GM12892 (cell line): ENCODE results near the gene FCN3.

Source experiments
- DNase-seq: peaks from one replicate; pipeline ENCODE4 v3.0.0; 2011; ENCODE audit not compliant: insufficient read length
- FAIRE-seq: peaks from 2 replicates; lab custom pipeline; 2011; peaks lifted over from hg19 to GRCh38; lab: Jason Lieb, UNC
- POLR2A ChIP-seq: IDR thresholded peaks from 2 replicates; pipeline ENCODE4 v1.6.1; 2011; ENCODE audit warnings: low read depth, low read length, control low read depth
- POLR2AphosphoS5 ChIP-seq: IDR thresholded peaks from 2 replicates; pipeline ENCODE4 v1.6.1; 2011; ENCODE audit warnings: low read depth, low read length, control low read depth
- TAF1 ChIP-seq: IDR thresholded peaks from 2 replicates; pipeline ENCODE4 v1.6.1; 2011; ENCODE audit warnings: low read depth, mild to moderate bottlenecking, control low read depth, low read length, borderline replicate concordance

Gene FCN3

DNA sequence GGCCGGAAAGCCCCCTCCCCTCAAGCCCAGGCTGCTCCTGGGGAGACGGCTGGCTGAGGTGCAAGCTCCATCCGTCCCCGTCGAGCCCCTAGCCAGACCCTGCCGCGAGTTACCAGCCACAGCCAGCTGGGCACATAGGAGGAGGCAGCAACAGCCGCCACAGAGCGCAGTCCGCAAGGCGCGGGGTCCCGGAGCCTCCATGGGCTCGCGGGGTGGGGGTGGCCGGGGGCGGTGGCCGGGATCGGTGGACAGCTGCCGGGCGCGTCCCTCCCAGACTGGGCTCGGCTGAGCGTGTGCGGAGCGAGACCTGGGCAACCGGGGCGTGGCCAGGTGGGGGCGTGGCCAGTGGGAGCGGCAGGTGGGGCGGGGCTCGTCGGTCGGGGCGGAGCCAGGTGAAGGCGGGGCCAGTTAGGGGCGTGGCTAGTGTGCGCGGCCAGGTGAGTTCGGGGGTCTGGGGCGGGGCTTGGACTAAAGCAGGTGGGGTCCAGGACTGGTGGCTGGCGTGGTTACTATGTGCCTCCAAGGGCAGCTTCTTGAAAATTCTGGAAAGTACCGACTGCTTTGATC, 8.5 kb upstream of the FCN3 start, which contains the start of gene CD164L2:
CD164L2 (minus strand) TSS at position 295 of the 567 bp plus-strand sequence; CDS start at position 201, 94 bp downstream.
- FAIRE-seq (no peak), DNase-seq (no peak)
- TF ChIP-seq POLR2AphosphoS5 (no peak), POLR2A (no peak), TAF1 (no peak)

- no peak for FAIRE-seq
- no peak for DNase-seq
- TF ChIP-seq TAF1 (no peak), POLR2AphosphoS5 (no peak), POLR2A (no peak)
Observed at GRCh38 chr1:27381969-27382762, 7.5 kb upstream of the FCN3 start.

DNA sequence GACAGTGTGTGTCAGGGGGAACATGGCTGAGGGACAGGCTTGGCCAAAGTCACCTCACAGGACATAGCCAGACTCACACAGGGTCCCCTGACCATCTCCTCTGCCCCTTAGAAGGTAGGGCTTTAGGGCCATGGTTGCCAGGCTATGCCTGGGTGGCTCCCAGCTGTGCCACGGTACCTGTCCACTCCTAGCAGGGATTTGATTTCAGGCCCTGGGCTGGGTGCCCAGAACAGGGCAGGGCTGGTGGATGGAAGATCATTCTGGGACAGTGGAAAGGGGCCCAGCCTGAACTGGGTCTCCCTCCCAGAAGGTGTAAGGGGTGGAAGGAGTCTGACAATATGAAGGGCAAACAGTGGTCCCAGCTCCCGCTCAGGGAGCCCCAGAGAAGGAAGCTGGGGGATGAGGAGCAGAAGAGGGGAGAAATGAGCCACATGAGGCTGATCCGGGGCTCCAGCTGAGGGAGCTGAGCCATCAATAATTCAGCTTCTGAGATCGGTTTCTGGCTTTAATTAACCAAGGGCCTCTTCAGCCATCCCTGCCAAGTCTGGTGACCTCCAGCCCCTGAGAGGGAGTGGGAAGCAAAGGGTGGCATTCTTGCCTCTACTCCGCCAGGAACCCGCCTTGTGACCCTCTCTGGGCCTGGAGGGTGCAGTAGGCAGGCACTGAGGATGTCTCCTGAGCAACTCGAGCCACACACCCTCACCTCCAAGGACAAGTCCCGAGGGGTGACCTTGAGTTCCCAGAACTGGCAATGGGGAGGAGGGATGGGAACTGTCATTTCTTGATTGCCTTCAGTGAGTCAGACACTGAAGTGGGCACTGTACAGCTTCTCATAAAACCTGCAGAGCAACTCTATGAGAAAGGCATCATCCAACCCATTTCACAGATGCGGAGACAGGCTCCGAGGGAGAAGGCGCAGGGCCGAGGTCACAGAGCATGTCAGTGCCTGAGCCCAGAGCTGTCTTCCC, 6.4 kb upstream of the FCN3 start:
- DNase-seq (no peak), FAIRE-seq (no peak)
- no peak for TF ChIP-seq TAF1
- no peak for TF ChIP-seq POLR2A
- TF ChIP-seq POLR2AphosphoS5: no peak

DNA sequence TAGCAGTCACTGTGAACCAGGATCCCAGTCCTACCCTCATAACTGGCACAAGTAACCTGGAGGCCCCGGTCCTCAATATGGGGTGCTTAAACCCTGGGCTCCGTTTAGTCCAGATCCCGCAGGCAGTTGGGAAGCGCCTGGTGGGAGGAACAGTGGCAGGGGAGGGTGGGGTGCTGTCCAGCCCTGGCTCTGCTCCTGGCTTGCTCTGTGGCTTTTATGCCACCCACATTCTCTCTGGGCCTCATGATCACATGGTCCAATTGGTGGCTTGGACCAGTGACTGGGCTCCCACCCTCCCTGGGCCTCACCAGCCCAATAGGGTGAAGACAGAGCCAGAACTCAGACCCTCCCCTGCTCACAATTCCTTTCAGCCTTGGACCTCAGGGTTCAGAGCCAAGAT, 5.6 kb upstream of the FCN3 start:
- DNase-seq (no peak), FAIRE-seq (no peak)
- TF ChIP-seq TAF1: no peak
- no peak for TF ChIP-seq POLR2A
- TF ChIP-seq POLR2AphosphoS5: no peak

- FAIRE-seq: no peak
- no peak for DNase-seq
- TF ChIP-seq TAF1: no peak
- no peak for TF ChIP-seq POLR2A
- no peak for TF ChIP-seq POLR2AphosphoS5
Observed at GRCh38 chr1:27379564-27380122, 5.0 kb upstream of the FCN3 start.

- no peak for DNase-seq
- TF ChIP-seq POLR2A (no peak), TAF1 (no peak)
- no peak for FAIRE-seq
Observed at GRCh38 chr1:27377760-27378495, 3.3 kb upstream of the FCN3 start.

- FAIRE-seq (no peak), DNase-seq (no peak)
- TF ChIP-seq POLR2AphosphoS5: no peak
- TF ChIP-seq POLR2A: no peak
- TF ChIP-seq TAF1: no peak
Observed at GRCh38 chr1:27372808-27373690, 1.6 kb downstream of the FCN3 start.

GRCh38 chr1:27372022-27372807, 2.4 kb downstream of the FCN3 start:
- TF ChIP-seq POLR2A: no peak
- TF ChIP-seq TAF1: no peak
- TF ChIP-seq POLR2AphosphoS5: no peak
- no peak for FAIRE-seq
- no peak for DNase-seq
